Measurements from ENCODE around the gene WDR81. TPM values are rescaled to one million over a fixed set of nuclear protein-coding genes. Genes with fewer than 3 reads are reported as not detected.

The WDR81 gene
- total RNA-seq, 2 experiments from 2014 or later = 24.8 to 25.0 TPM

DNA sequence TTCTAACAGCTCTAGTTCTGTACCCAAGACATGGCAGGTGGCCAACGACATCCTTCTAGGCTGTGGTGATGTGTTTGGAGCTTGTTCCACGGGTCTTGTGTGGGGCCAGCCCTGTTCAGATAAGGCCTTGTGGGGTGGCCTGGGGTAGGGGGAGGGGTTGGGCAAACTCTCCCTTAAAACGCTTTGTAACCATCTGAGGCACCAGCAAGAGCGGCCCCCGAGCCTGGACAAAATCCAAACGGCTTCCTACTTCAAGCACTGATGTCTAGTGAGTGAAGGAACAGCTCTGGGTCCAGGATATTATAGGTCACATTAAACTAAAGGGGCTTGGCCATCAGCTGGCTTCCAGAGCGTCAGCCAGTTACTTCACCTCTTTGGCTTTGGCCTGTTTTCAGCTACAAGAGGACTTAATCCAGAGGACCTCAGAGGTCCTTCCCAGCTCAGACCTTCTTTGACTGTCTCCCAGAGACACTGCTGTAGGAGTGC, 49.2 kb downstream of the WDR81 start:
- ATAC-seq (ENCODE audit: poor library complexity) (no peak), DNase-seq (no peak)
- Mint-ChIP-seq H3K27me3 (no peaks in the 10 kb centered on the region), H3K9me3 (no peaks in the 10 kb centered on the region), H3K4me1 (ENCODE audit: low read depth) (peaks cover 11% of the 10 kb centered on the region), H3K4me3 (no peak overlapping the region), H3K36me3 (ENCODE audit: low read depth) (peaks cover 16% of the 10 kb centered on the region), H3K27ac (peak overlapping the region; percentile 51)
- Histone ChIP-seq H3K9me3 (ENCODE audit: control insufficient read depth in 1 of 2, insufficient read depth in 1 of 2, low read length in 2 of 2) (no peaks in the 10 kb centered on the region), H3K27ac (ENCODE audit: low read depth in 1 of 2, low read length in 2 of 2) (peak overlapping the region in 1 of 2 donors; percentile 2), H3K27me3 (ENCODE audit: control insufficient read depth in 1 of 2, insufficient read depth in 2 of 2, low read length in 2 of 2) (no peaks in the 10 kb centered on the region), H3K4me1 (ENCODE audit: insufficient read depth, low read length) (peaks cover 15% of the 10 kb centered on the region), H3K36me3 (ENCODE audit: insufficient read depth, low read length) (peaks cover 20% of the 10 kb centered on the region), H3K4me3 (ENCODE audit: low read length) (no peak overlapping the region)
- TF ChIP-seq, protein P1, sequence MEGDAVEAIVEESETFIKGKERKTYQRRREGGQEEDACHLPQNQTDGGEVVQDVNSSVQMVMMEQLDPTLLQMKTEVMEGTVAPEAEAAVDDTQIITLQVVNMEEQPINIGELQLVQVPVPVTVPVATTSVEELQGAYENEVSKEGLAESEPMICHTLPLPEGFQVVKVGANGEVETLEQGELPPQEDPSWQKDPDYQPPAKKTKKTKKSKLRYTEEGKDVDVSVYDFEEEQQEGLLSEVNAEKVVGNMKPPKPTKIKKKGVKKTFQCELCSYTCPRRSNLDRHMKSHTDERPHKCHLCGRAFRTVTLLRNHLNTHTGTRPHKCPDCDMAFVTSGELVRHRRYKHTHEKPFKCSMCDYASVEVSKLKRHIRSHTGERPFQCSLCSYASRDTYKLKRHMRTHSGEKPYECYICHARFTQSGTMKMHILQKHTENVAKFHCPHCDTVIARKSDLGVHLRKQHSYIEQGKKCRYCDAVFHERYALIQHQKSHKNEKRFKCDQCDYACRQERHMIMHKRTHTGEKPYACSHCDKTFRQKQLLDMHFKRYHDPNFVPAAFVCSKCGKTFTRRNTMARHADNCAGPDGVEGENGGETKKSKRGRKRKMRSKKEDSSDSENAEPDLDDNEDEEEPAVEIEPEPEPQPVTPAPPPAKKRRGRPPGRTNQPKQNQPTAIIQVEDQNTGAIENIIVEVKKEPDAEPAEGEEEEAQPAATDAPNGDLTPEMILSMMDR (IDR thresholded peaks at IDR 0.05) = no peak
- POLR2A ChIA-PET = interaction anchor here (0.7 to 2.7 kb wide), 4 partner anchors 9 to 57 kb away, joined by 3 to 10 read pairs (median 6); no protein-coding TSS in a partner anchor
- intact Hi-C loops (cut with DNase I, micrococcal nuclease) = no loop called here
- CTCF ChIA-PET = interaction anchor here (1.7 kb wide), 1 partner anchor 10 kb away, joined by 3 read pairs; no protein-coding TSS in a partner anchor

DNA sequence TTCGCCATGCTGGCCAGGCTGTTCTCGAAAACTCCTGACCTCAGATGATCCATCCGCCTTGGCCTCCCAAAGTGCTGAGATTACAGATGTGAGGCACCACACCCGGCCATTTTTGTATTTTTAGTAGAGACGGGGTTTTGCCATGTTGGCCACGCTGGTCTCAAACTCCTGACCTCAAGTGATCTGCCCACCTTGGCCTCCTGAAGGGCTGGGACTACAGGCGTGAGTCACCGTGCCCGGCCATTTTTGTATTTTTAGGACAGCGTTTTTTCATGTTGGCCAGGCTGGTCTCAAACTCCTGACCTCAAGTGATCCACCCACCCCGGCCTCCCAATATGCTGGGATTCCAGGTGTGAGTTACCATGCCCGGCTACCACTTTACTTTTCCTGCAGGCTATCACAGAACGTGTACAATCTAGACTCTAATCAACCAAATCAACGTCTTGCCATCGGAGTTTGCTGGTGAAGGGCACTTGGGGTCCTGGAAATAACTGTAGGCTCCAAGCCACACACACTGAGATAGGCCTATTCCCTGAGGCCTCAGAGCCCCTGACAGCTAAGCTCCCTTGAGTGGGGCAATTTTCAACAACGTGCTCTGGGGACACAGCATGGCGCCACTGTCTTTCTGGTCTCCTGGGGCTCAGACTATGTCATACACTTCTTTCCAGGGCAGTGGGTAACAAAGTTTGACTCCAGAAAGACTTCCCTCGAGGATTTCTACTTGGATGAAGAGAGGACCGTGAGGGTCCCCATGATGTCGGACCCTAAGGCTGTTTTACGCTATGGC, 50.1 kb downstream of the WDR81 start:
- no peaks in the 10 kb centered on the region for H3K27me3 ChIP-seq (ENCODE audit: control insufficient read depth in 1 of 2, insufficient read depth in 2 of 2, low read length in 2 of 2)
- H3K4me1 Mint-ChIP-seq (ENCODE audit: low read depth) = peaks cover 7% of the 10 kb centered on the region
- peaks cover 20% of the 10 kb centered on the region for H3K36me3 ChIP-seq (ENCODE audit: insufficient read depth, low read length)
- H3K36me3 Mint-ChIP-seq (ENCODE audit: low read depth) = peaks cover 22% of the 10 kb centered on the region
- no peak overlapping the region for H3K4me3 ChIP-seq (ENCODE audit: low read length)
- H3K27me3 Mint-ChIP-seq = no peaks in the 10 kb centered on the region
- TF ChIP-seq, protein P1 (IDR thresholded peaks at IDR 0.05) = no peak
- ATAC-seq (ENCODE audit: poor library complexity) = no peak
- intact Hi-C loops (cut with DNase I, micrococcal nuclease) = no loop called here
- no peak overlapping the region for H3K4me3 Mint-ChIP-seq
- peak overlapping the region in 1 of 2 donors; percentile 2 for H3K27ac ChIP-seq (ENCODE audit: low read depth in 1 of 2, low read length in 2 of 2)
- ChIA-PET CTCF (interaction anchor here (1.7 kb wide), 1 partner anchor 10 kb away, joined by 3 read pairs; no protein-coding TSS in a partner anchor), POLR2A (interaction anchor here (1.1 to 2.7 kb wide), 3 partner anchors 9 to 58 kb away, joined by 3 to 10 read pairs (median 8); no protein-coding TSS in a partner anchor)
- no peak overlapping the region for H3K27ac Mint-ChIP-seq
- no peaks in the 10 kb centered on the region for H3K9me3 Mint-ChIP-seq
- DNase-seq = no peak
- no peaks in the 10 kb centered on the region for H3K9me3 ChIP-seq (ENCODE audit: control insufficient read depth in 1 of 2, insufficient read depth in 1 of 2, low read length in 2 of 2)
- H3K4me1 ChIP-seq (ENCODE audit: insufficient read depth, low read length) = peaks cover 10% of the 10 kb centered on the region

DNA sequence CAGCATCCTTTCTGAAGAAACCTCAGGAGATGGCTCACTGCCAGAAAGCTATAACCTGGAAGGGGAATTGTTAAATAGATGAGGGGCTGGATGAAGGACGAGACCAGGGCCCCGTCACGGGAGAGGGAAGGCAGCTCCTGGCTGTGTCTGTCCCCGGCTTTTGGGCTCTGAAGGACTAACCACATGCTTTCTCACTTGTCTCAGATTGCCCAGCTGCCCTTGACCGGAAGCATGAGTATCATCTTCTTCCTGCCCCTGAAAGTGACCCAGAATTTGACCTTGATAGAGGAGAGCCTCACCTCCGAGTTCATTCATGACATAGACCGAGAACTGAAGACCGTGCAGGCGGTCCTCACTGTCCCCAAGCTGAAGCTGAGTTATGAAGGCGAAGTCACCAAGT, 51.8 kb downstream of the WDR81 start:
- CTCF ChIA-PET = no interaction called here
- no peak overlapping the region for H3K4me3 Mint-ChIP-seq
- H3K27ac Mint-ChIP-seq = no peak overlapping the region

More for the DNA sequence above, 51.8 kb downstream of the WDR81 start:
- ATAC-seq (ENCODE audit: poor library complexity) (no peak), DNase-seq (no peak)
- H3K27ac ChIP-seq (ENCODE audit: low read depth in 1 of 2, low read length in 2 of 2) = no peak overlapping the region
- Mint-ChIP-seq H3K27me3 (no peaks in the 10 kb centered on the region), H3K9me3 (no peaks in the 10 kb centered on the region), H3K4me1 (ENCODE audit: low read depth) (no peaks in the 10 kb centered on the region), H3K36me3 (ENCODE audit: low read depth) (peaks cover 26% of the 10 kb centered on the region)
- TF ChIP-seq, protein P1 (IDR thresholded peaks at IDR 0.05) = no peak
- intact Hi-C loops (cut with DNase I, micrococcal nuclease) = no loop called here
- POLR2A ChIA-PET = no interaction called here
- peaks cover 26% of the 10 kb centered on the region for H3K36me3 ChIP-seq (ENCODE audit: insufficient read depth, low read length)
- peaks cover 3% of the 10 kb centered on the region for H3K4me1 ChIP-seq (ENCODE audit: insufficient read depth, low read length)
- H3K27me3 ChIP-seq (ENCODE audit: control insufficient read depth in 1 of 2, insufficient read depth in 2 of 2, low read length in 2 of 2) = no peaks in the 10 kb centered on the region
- no peak overlapping the region for H3K4me3 ChIP-seq (ENCODE audit: low read length)
- H3K9me3 ChIP-seq (ENCODE audit: control insufficient read depth in 1 of 2, insufficient read depth in 1 of 2, low read length in 2 of 2) = no peaks in the 10 kb centered on the region
